ENCODE results near the gene RSF1. TPM values are rescaled to one million over a fixed set of nuclear protein-coding genes. Genes with fewer than 3 reads are reported as not detected.

RSF1 gene
- total and polyA plus RNA-seq, 2 experiments from 2014 or later = 47.9 to 48.8 TPM

DNA sequence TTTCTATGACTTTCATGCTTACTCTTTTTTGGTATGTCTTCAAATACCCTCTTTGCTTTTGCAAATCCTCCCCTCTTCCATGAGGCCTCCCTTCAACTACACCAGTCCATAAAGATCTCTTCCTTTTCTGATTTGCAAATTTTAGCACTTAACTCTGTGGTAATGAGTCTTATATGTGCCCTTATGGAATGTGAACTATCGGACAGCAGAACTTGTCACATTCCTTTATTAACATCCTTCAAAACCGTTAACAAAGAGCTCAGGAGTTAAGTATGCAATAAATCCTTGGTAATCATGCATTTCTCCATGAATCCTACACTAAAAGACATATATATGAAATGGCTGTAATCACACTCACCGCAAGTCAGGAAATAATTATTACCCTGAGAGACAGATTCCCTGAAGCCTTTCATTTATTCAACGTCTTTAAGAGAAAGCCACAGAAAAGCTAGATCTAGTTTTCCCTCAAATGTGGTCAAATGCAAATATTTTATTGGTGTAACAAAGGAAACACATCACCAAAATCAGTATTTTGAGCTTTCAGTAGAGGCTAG lies 190.3 kb downstream of the RSF1 start:
- Histone ChIP-seq H3K79me2 (peaks cover 77% of the 10 kb centered on the region), H3K9me2 (replicated peaks; ENCODE audit: insufficient read depth) (no peaks in the 10 kb centered on the region), H2AFZ (no peak overlapping the region), H3K4me3 (no peak overlapping the region), H3K27ac (no peak overlapping the region), H3K4me2 (no peak overlapping the region), H3K9me3 (ENCODE audit: low read depth) (no peaks in the 10 kb centered on the region), H3K36me3 (replicated peaks; ENCODE audit: insufficient read depth, low read depth) (peaks cover 4% of the 10 kb centered on the region), H3K4me1 (ENCODE audit: insufficient read depth) (no peaks in the 10 kb centered on the region), H3K27me3 (no peaks in the 10 kb centered on the region), H4K20me1 (ENCODE audit: insufficient read depth, poor library complexity, severe bottlenecking) (no peaks in the 10 kb centered on the region)
- TF ChIP-seq EZH2 (IDR thresholded peaks at IDR 0.05; ENCODE audit: borderline replicate concordance) (no peak), EZH2phosphoT487 (IDR thresholded peaks at IDR 0.05; ENCODE audit: low read depth, severe bottlenecking, unreplicated experiment) (no peak)
- TF ChIP-seq, protein P1, sequence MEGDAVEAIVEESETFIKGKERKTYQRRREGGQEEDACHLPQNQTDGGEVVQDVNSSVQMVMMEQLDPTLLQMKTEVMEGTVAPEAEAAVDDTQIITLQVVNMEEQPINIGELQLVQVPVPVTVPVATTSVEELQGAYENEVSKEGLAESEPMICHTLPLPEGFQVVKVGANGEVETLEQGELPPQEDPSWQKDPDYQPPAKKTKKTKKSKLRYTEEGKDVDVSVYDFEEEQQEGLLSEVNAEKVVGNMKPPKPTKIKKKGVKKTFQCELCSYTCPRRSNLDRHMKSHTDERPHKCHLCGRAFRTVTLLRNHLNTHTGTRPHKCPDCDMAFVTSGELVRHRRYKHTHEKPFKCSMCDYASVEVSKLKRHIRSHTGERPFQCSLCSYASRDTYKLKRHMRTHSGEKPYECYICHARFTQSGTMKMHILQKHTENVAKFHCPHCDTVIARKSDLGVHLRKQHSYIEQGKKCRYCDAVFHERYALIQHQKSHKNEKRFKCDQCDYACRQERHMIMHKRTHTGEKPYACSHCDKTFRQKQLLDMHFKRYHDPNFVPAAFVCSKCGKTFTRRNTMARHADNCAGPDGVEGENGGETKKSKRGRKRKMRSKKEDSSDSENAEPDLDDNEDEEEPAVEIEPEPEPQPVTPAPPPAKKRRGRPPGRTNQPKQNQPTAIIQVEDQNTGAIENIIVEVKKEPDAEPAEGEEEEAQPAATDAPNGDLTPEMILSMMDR (IDR thresholded peaks at IDR 0.05; ENCODE audit: poor library complexity) = no peak
- no peak for DNase-seq (ENCODE audit: low spot score)
- 79% methylated on average over 4 of the region's 4 CpGs for WGBS (ENCODE audit: low lambda C conversion rate, missing lambda C conversion rate)

DNA sequence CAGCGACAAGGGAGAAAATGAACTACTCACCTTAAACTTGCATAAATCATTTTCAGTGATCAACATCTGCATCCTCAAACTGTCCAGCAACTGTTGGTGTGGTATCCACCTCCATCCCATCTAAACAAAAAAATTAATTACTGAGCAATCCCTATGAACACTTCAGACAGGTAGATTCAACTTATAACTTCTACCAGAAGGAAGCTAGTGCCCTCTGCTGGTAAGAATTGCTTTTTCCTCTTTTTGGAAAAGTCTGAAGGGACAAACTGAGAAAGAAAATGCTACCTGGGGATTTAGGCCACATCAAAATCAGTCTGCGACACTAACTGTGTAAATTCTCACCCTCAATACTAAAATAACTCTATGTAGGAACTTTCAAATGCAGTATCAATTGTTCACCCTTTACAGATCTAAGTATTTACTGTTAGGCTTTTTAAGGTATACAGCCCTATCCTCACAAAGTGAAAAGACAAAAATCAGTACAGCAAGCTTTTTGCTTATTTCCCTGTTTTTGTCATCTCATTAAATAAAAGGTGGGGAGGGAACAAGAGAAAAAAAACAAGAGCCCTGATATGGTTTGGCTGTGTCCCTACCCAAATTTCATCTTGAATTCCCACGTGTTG lies 200.8 kb downstream of the RSF1 start:
- Histone ChIP-seq H3K4me1 (ENCODE audit: insufficient read depth) (no peaks in the 10 kb centered on the region), H3K9me2 (replicated peaks; ENCODE audit: insufficient read depth) (no peaks in the 10 kb centered on the region), H3K27ac (no peak overlapping the region), H3K4me2 (no peak overlapping the region), H2AFZ (no peak overlapping the region), H4K20me1 (ENCODE audit: insufficient read depth, poor library complexity, severe bottlenecking) (no peaks in the 10 kb centered on the region), H3K9me3 (ENCODE audit: low read depth) (no peaks in the 10 kb centered on the region), H3K27me3 (no peaks in the 10 kb centered on the region), H3K79me2 (no peaks in the 10 kb centered on the region), H3K36me3 (replicated peaks; ENCODE audit: insufficient read depth, low read depth) (peaks cover 7% of the 10 kb centered on the region), H3K4me3 (no peak overlapping the region)
- peak; percentile 79 for DNase-seq (ENCODE audit: low spot score)
- no peak for TF ChIP-seq EZH2phosphoT487 (IDR thresholded peaks at IDR 0.05; ENCODE audit: low read depth, severe bottlenecking, unreplicated experiment)
- TF ChIP-seq EZH2 (IDR thresholded peaks at IDR 0.05; ENCODE audit: borderline replicate concordance) = no peak
- TF ChIP-seq, protein P1 (IDR thresholded peaks at IDR 0.05; ENCODE audit: poor library complexity) = peak; percentile 73
- 94% methylated on average over 3 of the region's 3 CpGs for WGBS (ENCODE audit: low lambda C conversion rate, missing lambda C conversion rate)

DNA sequence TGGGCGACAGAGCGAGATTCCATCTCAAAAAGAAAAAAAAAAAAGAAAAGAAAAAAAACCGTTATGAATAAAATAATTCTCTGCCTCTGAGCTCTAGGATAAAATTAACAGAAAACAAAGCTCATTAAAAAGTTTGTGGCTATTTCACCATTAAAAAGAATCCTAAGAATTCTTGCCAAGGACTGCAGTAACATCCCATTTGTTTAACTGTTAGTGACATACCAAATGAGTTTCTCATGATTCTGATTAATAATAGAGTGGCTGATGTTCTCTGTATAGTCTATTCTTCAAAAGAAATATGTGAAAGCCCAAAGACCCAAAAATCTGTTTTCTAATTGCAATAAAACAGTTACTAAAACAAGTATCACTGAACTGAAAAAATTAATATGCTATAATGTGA lies 202.6 kb downstream of the RSF1 start:
- H3K27me3 ChIP-seq = no peaks in the 10 kb centered on the region
- H3K4me1 ChIP-seq (ENCODE audit: insufficient read depth) = no peaks in the 10 kb centered on the region
- WGBS (ENCODE audit: low lambda C conversion rate, missing lambda C conversion rate) = 97% methylated on average over 3 of the region's 3 CpGs
- H4K20me1 ChIP-seq (ENCODE audit: insufficient read depth, poor library complexity, severe bottlenecking) = no peaks in the 10 kb centered on the region
- H3K9me2 ChIP-seq (replicated peaks; ENCODE audit: insufficient read depth) = no peaks in the 10 kb centered on the region
- H3K4me3 ChIP-seq = no peak overlapping the region
- no peaks in the 10 kb centered on the region for H3K9me3 ChIP-seq (ENCODE audit: low read depth)
- H3K79me2 ChIP-seq = no peaks in the 10 kb centered on the region
- no peak overlapping the region for H3K27ac ChIP-seq
- no peak overlapping the region for H3K4me2 ChIP-seq
- DNase-seq (ENCODE audit: low spot score) = no peak
- no peak for TF ChIP-seq EZH2phosphoT487 (IDR thresholded peaks at IDR 0.05; ENCODE audit: low read depth, severe bottlenecking, unreplicated experiment)
- TF ChIP-seq, protein P1 (IDR thresholded peaks at IDR 0.05; ENCODE audit: poor library complexity) = no peak
- TF ChIP-seq EZH2 (IDR thresholded peaks at IDR 0.05; ENCODE audit: borderline replicate concordance) = no peak
- H3K36me3 ChIP-seq (replicated peaks; ENCODE audit: insufficient read depth, low read depth) = peaks cover 7% of the 10 kb centered on the region
- no peak overlapping the region for H2AFZ ChIP-seq
